ENCODE data around the gene ARMH4.

DNA sequence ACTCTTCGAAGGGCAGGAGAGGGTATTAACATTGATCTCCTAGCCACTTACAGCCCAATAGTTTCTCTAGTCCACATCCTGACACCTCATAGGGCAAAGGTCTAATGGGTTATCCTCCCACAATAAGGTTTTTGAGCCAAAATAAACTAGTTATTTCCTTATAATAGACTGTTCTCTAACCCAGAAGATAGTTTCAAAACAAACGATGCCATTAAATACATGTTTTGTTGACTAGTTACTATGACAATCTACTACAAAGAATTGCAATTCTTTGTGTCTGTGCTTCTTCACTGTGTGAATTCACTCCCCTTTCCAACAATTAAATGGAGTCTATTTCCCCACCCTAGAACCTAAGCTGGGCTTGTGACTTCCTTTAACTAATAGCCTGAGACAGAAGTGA is 41.5 kb upstream of the ARMH4 start:
- TF ChIP-seq, protein P1, sequence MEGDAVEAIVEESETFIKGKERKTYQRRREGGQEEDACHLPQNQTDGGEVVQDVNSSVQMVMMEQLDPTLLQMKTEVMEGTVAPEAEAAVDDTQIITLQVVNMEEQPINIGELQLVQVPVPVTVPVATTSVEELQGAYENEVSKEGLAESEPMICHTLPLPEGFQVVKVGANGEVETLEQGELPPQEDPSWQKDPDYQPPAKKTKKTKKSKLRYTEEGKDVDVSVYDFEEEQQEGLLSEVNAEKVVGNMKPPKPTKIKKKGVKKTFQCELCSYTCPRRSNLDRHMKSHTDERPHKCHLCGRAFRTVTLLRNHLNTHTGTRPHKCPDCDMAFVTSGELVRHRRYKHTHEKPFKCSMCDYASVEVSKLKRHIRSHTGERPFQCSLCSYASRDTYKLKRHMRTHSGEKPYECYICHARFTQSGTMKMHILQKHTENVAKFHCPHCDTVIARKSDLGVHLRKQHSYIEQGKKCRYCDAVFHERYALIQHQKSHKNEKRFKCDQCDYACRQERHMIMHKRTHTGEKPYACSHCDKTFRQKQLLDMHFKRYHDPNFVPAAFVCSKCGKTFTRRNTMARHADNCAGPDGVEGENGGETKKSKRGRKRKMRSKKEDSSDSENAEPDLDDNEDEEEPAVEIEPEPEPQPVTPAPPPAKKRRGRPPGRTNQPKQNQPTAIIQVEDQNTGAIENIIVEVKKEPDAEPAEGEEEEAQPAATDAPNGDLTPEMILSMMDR (IDR thresholded peaks at IDR 0.05; ENCODE audit: borderline replicate concordance, extremely low read depth, low read length, poor library complexity, severe bottlenecking): no peak
- TF ChIP-seq EZH2 (IDR thresholded peaks at IDR 0.05; ENCODE audit: borderline replicate concordance, low read depth, low read length, severe bottlenecking): no peak

Measured in DND-41 (cell line).